ENCODE data around the gene F12. TPM values are rescaled to one million over a fixed set of nuclear protein-coding genes. Genes with fewer than 3 reads are reported as not detected.

F12 gene
- total RNA-seq, 4 donors from 2014 or later, result 0.27 to 0.89 TPM; not detected in 2

GRCh38 chr5:177388521-177389052 lies 20.8 kb downstream of the F12 start:
- H3K4me1 ChIP-seq, result peaks cover 0 to 16% (median 5%) of the 10 kb centered on the region in 3 donors
- no peak overlapping the region for H3K27ac ChIP-seq
- H3K4me3 ChIP-seq, result no peak overlapping the region
- TF ChIP-seq EP300 (IDR thresholded peaks at IDR 0.05) (no peak), POLR2AphosphoS5 (IDR thresholded peaks at IDR 0.05) (no peak), POLR2A (IDR thresholded peaks at IDR 0.05) (no peak)
- TF ChIP-seq, protein P1, sequence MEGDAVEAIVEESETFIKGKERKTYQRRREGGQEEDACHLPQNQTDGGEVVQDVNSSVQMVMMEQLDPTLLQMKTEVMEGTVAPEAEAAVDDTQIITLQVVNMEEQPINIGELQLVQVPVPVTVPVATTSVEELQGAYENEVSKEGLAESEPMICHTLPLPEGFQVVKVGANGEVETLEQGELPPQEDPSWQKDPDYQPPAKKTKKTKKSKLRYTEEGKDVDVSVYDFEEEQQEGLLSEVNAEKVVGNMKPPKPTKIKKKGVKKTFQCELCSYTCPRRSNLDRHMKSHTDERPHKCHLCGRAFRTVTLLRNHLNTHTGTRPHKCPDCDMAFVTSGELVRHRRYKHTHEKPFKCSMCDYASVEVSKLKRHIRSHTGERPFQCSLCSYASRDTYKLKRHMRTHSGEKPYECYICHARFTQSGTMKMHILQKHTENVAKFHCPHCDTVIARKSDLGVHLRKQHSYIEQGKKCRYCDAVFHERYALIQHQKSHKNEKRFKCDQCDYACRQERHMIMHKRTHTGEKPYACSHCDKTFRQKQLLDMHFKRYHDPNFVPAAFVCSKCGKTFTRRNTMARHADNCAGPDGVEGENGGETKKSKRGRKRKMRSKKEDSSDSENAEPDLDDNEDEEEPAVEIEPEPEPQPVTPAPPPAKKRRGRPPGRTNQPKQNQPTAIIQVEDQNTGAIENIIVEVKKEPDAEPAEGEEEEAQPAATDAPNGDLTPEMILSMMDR (IDR thresholded peaks at IDR 0.05), result no peak
- H3K9me3 ChIP-seq, result no peaks in the 10 kb centered on the region
- 81 to 93% methylated on average over 5 to 6 of the region's 10 CpGs for WGBS, 2 donors (ENCODE audit: low coverage in 1 of 2)
- no peaks in the 10 kb centered on the region for H3K36me3 ChIP-seq
- no peak for ATAC-seq
- H3K27me3 ChIP-seq, result peaks cover 51% of the 10 kb centered on the region

DNA sequence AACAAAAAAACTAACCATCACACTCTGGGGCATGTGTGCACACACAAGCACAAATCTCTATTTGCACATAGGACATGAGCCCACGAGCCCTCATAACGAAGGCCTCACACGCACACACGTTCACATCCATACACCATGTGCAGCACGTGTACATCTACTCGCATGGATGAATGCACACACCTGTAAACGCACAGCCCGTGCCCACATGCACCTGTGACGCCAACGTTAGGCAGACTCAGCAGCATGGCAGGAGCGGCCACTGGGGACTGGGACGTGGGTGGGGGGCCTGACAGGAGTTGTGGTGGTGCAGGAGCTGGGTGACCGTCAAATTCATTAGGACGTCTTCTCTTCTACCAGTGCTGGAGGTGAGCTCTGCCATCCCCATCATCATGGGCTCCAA lies 22.0 kb downstream of the F12 start:
- Histone ChIP-seq H3K27me3 (peaks cover 51% of the 10 kb centered on the region), H3K9me3 (no peaks in the 10 kb centered on the region), H3K36me3 (no peaks in the 10 kb centered on the region), H3K4me1 (peaks cover 0 to 22% (median 5%) of the 10 kb centered on the region in 3 donors), H3K4me3 (no peak overlapping the region), H3K27ac (no peak overlapping the region)
- no peak for ATAC-seq
- 76 to 88% methylated on average over 6 of the region's 14 CpGs for WGBS, 2 donors (ENCODE audit: low coverage in 1 of 2)
- TF ChIP-seq EP300 (IDR thresholded peaks at IDR 0.05) (no peak), POLR2A (IDR thresholded peaks at IDR 0.05) (no peak), POLR2AphosphoS5 (IDR thresholded peaks at IDR 0.05) (no peak)
- TF ChIP-seq, protein P1 (IDR thresholded peaks at IDR 0.05), result no peak

DNA sequence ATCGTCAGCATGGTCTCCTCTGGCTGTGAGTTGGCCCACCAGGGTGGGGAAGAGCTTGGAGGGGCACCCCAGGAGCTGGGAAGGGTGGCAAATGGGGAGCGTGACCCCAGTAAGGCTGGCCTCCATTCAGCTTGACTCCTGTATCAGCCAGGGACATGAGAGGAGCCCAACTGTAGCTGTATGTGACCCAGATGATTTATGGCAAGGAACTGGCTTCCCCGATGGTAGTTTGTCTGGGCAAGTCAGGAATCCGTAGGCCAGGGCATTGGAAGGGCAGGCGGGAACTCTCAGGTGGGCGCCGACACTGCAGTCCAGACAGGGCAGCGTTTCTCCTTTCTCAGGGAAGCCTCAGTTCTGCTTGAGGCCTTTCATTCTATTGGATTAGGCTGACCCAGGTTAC lies 22.8 kb downstream of the F12 start:
- WGBS, 2 donors (ENCODE audit: low coverage in 1 of 2), result 77% methylated on average over 6 of the region's 8 CpGs; no CpG with 5 or more reads in 1 of the 2 donors
- TF ChIP-seq EP300 (IDR thresholded peaks at IDR 0.05), result no peak
- TF ChIP-seq, protein P1 (IDR thresholded peaks at IDR 0.05), result no peak
- TF ChIP-seq POLR2AphosphoS5 (IDR thresholded peaks at IDR 0.05), result no peak
- TF ChIP-seq POLR2A (IDR thresholded peaks at IDR 0.05), result no peak
- H3K36me3 ChIP-seq, result no peaks in the 10 kb centered on the region
- peaks cover 51% of the 10 kb centered on the region for H3K27me3 ChIP-seq
- H3K4me1 ChIP-seq, result peaks cover 0 to 25% (median 5%) of the 10 kb centered on the region in 3 donors
- H3K4me3 ChIP-seq, result no peak overlapping the region
- no peak for ATAC-seq
- no peaks in the 10 kb centered on the region for H3K9me3 ChIP-seq
- H3K27ac ChIP-seq, result no peak overlapping the region

GRCh38 chr5:177385720-177386119 lies 23.6 kb downstream of the F12 start:
- Histone ChIP-seq H3K36me3 (no peaks in the 10 kb centered on the region), H3K27me3 (peaks cover 51% of the 10 kb centered on the region), H3K4me3 (no peak overlapping the region), H3K4me1 (peaks cover 0 to 25% (median 5%) of the 10 kb centered on the region in 3 donors), H3K9me3 (no peaks in the 10 kb centered on the region), H3K27ac (no peak overlapping the region)
- no peak for TF ChIP-seq POLR2A (IDR thresholded peaks at IDR 0.05)
- TF ChIP-seq, protein P1 (IDR thresholded peaks at IDR 0.05), result no peak
- no peak for TF ChIP-seq EP300 (IDR thresholded peaks at IDR 0.05)
- TF ChIP-seq POLR2AphosphoS5 (IDR thresholded peaks at IDR 0.05), result no peak
- ATAC-seq, result no peak
- WGBS, 2 donors (ENCODE audit: low coverage in 1 of 2), result 60 to 90% methylated on average over 1 to 2 of the region's 11 CpGs

GRCh38 chr5:177384134-177384533 lies 25.2 kb downstream of the F12 start, which contains the start of gene SLC34A1:
Gene SLC34A1, plus strand, starts transcription at chr5:177384434. Its CDS starts 1,308 bp downstream, at chr5:177385742.
- H3K4me3 ChIP-seq, result no peak within 1 kb of the TSS
- no peak for ATAC-seq
- WGBS, 2 donors (ENCODE audit: low coverage in 1 of 2), result 60 to 100% methylated on average over 1 to 2 of the region's 4 CpGs

More at GRCh38 chr5:177384134-177384533, 25.2 kb downstream of the F12 start, which contains the start of gene SLC34A1:
- Histone ChIP-seq H3K4me1 (peaks cover 0 to 12% (median 0%) of the 10 kb centered on the region in 3 donors), H3K9me3 (no peaks in the 10 kb centered on the region), H3K27me3 (peaks cover 39% of the 10 kb centered on the region), H3K36me3 (no peaks in the 10 kb centered on the region), H3K27ac (no peak within 1 kb of the TSS)
- TF ChIP-seq, protein P1 (IDR thresholded peaks at IDR 0.05), result no peak
- TF ChIP-seq POLR2AphosphoS5 (IDR thresholded peaks at IDR 0.05) (no peak), POLR2A (IDR thresholded peaks at IDR 0.05) (no peak), EP300 (IDR thresholded peaks at IDR 0.05) (no peak)

Data from gastroesophageal sphincter (tissue), 4 donors.